Embryonic facial prominence (tissue), 1 donor: ENCODE results near the gene TRIM58.

Experiments used
- DNase-seq: peaks from one replicate; pipeline ENCODE4 v3.0.0-alpha.2; 2016; ENCODE audit errors: extremely low spot score

Gene TRIM58

GRCh38 chr1:247884797-247885413 lies 27.9 kb downstream of the TRIM58 start:
- no peak for DNase-seq

- no peak for DNase-seq
Measured at GRCh38 chr1:247895163-247895637, 38.2 kb downstream of the TRIM58 start, which contains the start of gene OR2W3. Gene OR2W3, plus strand, starts transcription at chr1:247895587. Its CDS starts 0 bp downstream, at chr1:247895587.

GRCh38 chr1:247895976-247896375 lies 39.0 kb downstream of the TRIM58 start:
- no peak for DNase-seq

GRCh38 chr1:247904122-247904521 lies 47.1 kb downstream of the TRIM58 start:
- no peak for DNase-seq

- DNase-seq = no peak
Measured at GRCh38 chr1:247905181-247905580, 48.2 kb downstream of the TRIM58 start.

- DNase-seq = no peak
Measured at GRCh38 chr1:247905910-247906503, 49.0 kb downstream of the TRIM58 start.

- DNase-seq = no peak
Measured at GRCh38 chr1:247906504-247907047, 49.6 kb downstream of the TRIM58 start.

- no peak for DNase-seq
Measured at GRCh38 chr1:247908766-247909165, 51.8 kb downstream of the TRIM58 start.

- no peak for DNase-seq
Measured at GRCh38 chr1:247913786-247914185, 56.8 kb downstream of the TRIM58 start.

- no peak for DNase-seq
Measured at GRCh38 chr1:247914941-247915662, 58.1 kb downstream of the TRIM58 start.

GRCh38 chr1:247919952-247920351 lies 63.0 kb downstream of the TRIM58 start, which contains the start of gene OR2T8:
Gene OR2T8, plus strand, starts transcription at chr1:247920252. Its CDS starts 766 bp downstream, at chr1:247921018.
- DNase-seq = no peak

- DNase-seq = no peak
Measured at GRCh38 chr1:247923941-247924340, 67.0 kb downstream of the TRIM58 start.

GRCh38 chr1:247924868-247925267 lies 67.9 kb downstream of the TRIM58 start, which contains the start of gene OR2AJ1:
Gene OR2AJ1, plus strand, starts transcription at chr1:247924889. Its CDS starts 8,880 bp downstream, at chr1:247933769.
- DNase-seq = no peak
